Mesenchymal stem cell (in vitro differentiated cells and primary cell): Measurements from ENCODE around the gene TSPAN12.

Source experiments
- DNase-seq: peaks from one replicate; pipeline ENCODE4 v3.0.0-alpha.2; 2013
- H2AFZ ChIP-seq: one replicate; pipeline ENCODE4 v1.6.1; 2013; ENCODE audit warnings: low read depth, mild to moderate bottlenecking, control low read depth, inconsistent platforms, low read length, moderate library complexity
- H2AK5ac ChIP-seq: 2 replicates; pipeline ENCODE4 v1.6.1; 2013; ENCODE audit warnings: low read length, moderate library complexity, mild to moderate bottlenecking, inconsistent platforms; ENCODE audit not compliant: severe bottlenecking
- H2BK120ac ChIP-seq: one replicate; pipeline ENCODE4 v1.6.1; 2013; ENCODE audit warnings: low read depth, mild to moderate bottlenecking, inconsistent platforms, low read length, moderate library complexity
- H2BK12ac ChIP-seq, 2 experiments: one replicate each; pipeline ENCODE4 v1.6.1; 2013; ENCODE audit warnings: inconsistent platforms in 2 of 2, low read length in 2 of 2, mild to moderate bottlenecking in 2 of 2, moderate library complexity in 2 of 2, control low read depth in 1 of 2
- H2BK15ac ChIP-seq: one replicate; pipeline ENCODE4 v1.6.1; 2013; ENCODE audit warnings: mild to moderate bottlenecking, low read depth, inconsistent platforms; ENCODE audit not compliant: poor library complexity, severe bottlenecking
- H2BK5ac ChIP-seq: 2 replicates; pipeline ENCODE4 v1.6.1; 2013; ENCODE audit warnings: low read depth, mild to moderate bottlenecking, low read length, control low read depth, inconsistent platforms; ENCODE audit not compliant: poor library complexity, severe bottlenecking
- H3K14ac ChIP-seq, 2 experiments: one replicate each; pipeline ENCODE4 v1.6.1; 2013; ENCODE audit warnings: inconsistent platforms in 2 of 2, low read length in 2 of 2, control low read depth in 1 of 2, mild to moderate bottlenecking in 1 of 2, moderate library complexity in 1 of 2
- H3K18ac ChIP-seq, 2 experiments: one replicate each; pipeline ENCODE4 v1.6.1; 2013; ENCODE audit warnings: inconsistent platforms in 2 of 2, low read length in 2 of 2, control low read depth in 1 of 2, low read depth in 1 of 2, mild to moderate bottlenecking in 1 of 2
- H3K23ac ChIP-seq, 2 experiments: one replicate each; pipeline ENCODE4 v1.6.1; 2013; ENCODE audit warnings: inconsistent platforms in 2 of 2, low read length in 2 of 2, mild to moderate bottlenecking in 2 of 2, moderate library complexity in 2 of 2, control low read depth in 1 of 2
- H3K27ac ChIP-seq: 2 replicates; pipeline ENCODE4 v1.5.1; 2013; ENCODE audit warnings: mild to moderate bottlenecking, moderate library complexity, low read length, control low read depth, inconsistent platforms; ENCODE audit not compliant: poor library complexity, severe bottlenecking
- H3K27me3 ChIP-seq, 2 experiments: 2 replicates each; pipeline versions ENCODE4 v1.6.1 to v1.7.0; 2013; ENCODE audit warnings: low read length in 2 of 2, mild to moderate bottlenecking in 2 of 2, moderate library complexity in 2 of 2, control low read depth in 1 of 2, inconsistent platforms in 1 of 2; ENCODE audit not compliant: control insufficient read depth in 1 of 2, insufficient read depth in 1 of 2
- H3K36me3 ChIP-seq, 2 experiments: 2 replicates each; pipeline versions ENCODE4 v1.6.1 to v1.7.0; 2013; ENCODE audit warnings: low read length in 2 of 2, control low read depth in 1 of 2, inconsistent platforms in 1 of 2, low read depth in 1 of 2, mild to moderate bottlenecking in 1 of 2; ENCODE audit not compliant: insufficient read depth in 2 of 2, control insufficient read depth in 1 of 2
- H3K4ac ChIP-seq, 2 experiments: one replicate each; pipeline ENCODE4 v1.6.1; 2013; ENCODE audit warnings: inconsistent platforms in 2 of 2, low read length in 2 of 2, mild to moderate bottlenecking in 2 of 2, moderate library complexity in 2 of 2, control low read depth in 1 of 2, low read depth in 1 of 2
- H3K4me1 ChIP-seq: 2 replicates; pipeline ENCODE4 v1.6.1; 2013; ENCODE audit warnings: low read depth, low read length, control low read depth; ENCODE audit not compliant: control insufficient read depth, insufficient read depth
- H3K4me2 ChIP-seq: 2 replicates; pipeline ENCODE4 v1.6.1; 2013; ENCODE audit warnings: low read length, mild to moderate bottlenecking, inconsistent platforms; ENCODE audit not compliant: poor library complexity, severe bottlenecking
- H3K4me3 ChIP-seq, 2 experiments: 2 replicates each; pipeline versions ENCODE4 v1.5.1 to v1.7.0; 2013; ENCODE audit warnings: low read length in 2 of 2, mild to moderate bottlenecking in 2 of 2, control low read depth in 1 of 2, low read depth in 1 of 2; ENCODE audit not compliant: insufficient read depth in 1 of 2
- H3K79me1 ChIP-seq: replicated peaks from 2 replicates; pipeline ENCODE4 v1.6.1; 2013; ENCODE audit warnings: mild to moderate bottlenecking, control low read depth, low read length, inconsistent platforms; ENCODE audit not compliant: poor library complexity, severe bottlenecking
- H3K9ac ChIP-seq: 2 replicates; pipeline ENCODE4 v1.7.0; 2013; ENCODE audit warnings: mild to moderate bottlenecking, low read length, moderate library complexity
- H3K9me3 ChIP-seq: 2 replicates; pipeline ENCODE4 v1.7.0; 2013; ENCODE audit warnings: mild to moderate bottlenecking, low read length; ENCODE audit not compliant: control insufficient read depth
- H4K8ac ChIP-seq: one replicate; pipeline ENCODE4 v1.6.1; 2013; ENCODE audit warnings: inconsistent platforms, mild to moderate bottlenecking, low read length, moderate library complexity
- H4K91ac ChIP-seq: one replicate; pipeline ENCODE4 v1.6.1; 2013; ENCODE audit warnings: mild to moderate bottlenecking, low read length, inconsistent platforms
- WGBS: methylation state at CpG from one replicate; pipeline ENCODE4 v1.1.7; 2013; ENCODE audit warnings: mixed read lengths; 5-methylcytosine and 5-hydroxymethylcytosine counted together

Gene TSPAN12

GRCh38 chr7:120856621-120857352 is 1.2 kb downstream of the TSPAN12 start:
- Histone ChIP-seq H4K91ac (no peak overlapping the region), H3K27ac (no peak overlapping the region), H3K18ac (peak overlapping the region; percentile 34 to 76), H3K27me3 (no peaks in the 10 kb centered on the region), H3K4me1 (peaks cover 4% of the 10 kb centered on the region), H3K9me3 (no peaks in the 10 kb centered on the region), H2BK15ac (no peak overlapping the region), H3K4me2 (peak overlapping the region; percentile 53), H3K36me3 (no peaks in the 10 kb centered on the region), H2BK12ac (peak overlapping the region in 1 of 2 experiments; percentile 39), H3K14ac (no peak overlapping the region), H3K4ac (peak overlapping the region in 1 of 2 experiments; percentile 75), H4K8ac (no peak overlapping the region), H2BK5ac (no peak overlapping the region), H2AFZ (no peak overlapping the region), H3K79me1 (peaks cover 4% of the 10 kb centered on the region), H2AK5ac (no peak overlapping the region), H2BK120ac (no peak overlapping the region), H3K4me3 (peak overlapping the region; percentile 83 to 85), H3K23ac (no peak overlapping the region), H3K9ac (peak overlapping the region; percentile 26)
- 6% methylated on average over 29 of the region's 39 CpGs for WGBS
- DNase-seq, result peak; percentile 74

GRCh38 chr7:120856198-120856597 is 1.7 kb downstream of the TSPAN12 start:
- no peak overlapping the region for H2BK5ac ChIP-seq
- H2BK120ac ChIP-seq, result no peak overlapping the region
- H4K8ac ChIP-seq, result no peak overlapping the region
- no peak overlapping the region for H2BK12ac ChIP-seq
- H3K4me2 ChIP-seq, result peak overlapping the region; percentile 53
- no peaks in the 10 kb centered on the region for H3K9me3 ChIP-seq
- H2AFZ ChIP-seq, result no peak overlapping the region
- no peak overlapping the region for H4K91ac ChIP-seq
- no peak overlapping the region for H3K27ac ChIP-seq
- H2AK5ac ChIP-seq, result no peak overlapping the region
- peaks cover 4% of the 10 kb centered on the region for H3K4me1 ChIP-seq
- H3K79me1 ChIP-seq, result peaks cover 4% of the 10 kb centered on the region
- peak overlapping the region in 1 of 2 experiments; percentile 76 for H3K18ac ChIP-seq
- H3K4me3 ChIP-seq, result no peak overlapping the region
- H3K9ac ChIP-seq, result no peak overlapping the region
- WGBS, result 65% methylated on average over 3 of the region's 5 CpGs
- DNase-seq, result no peak
- H2BK15ac ChIP-seq, result no peak overlapping the region
- no peak overlapping the region for H3K4ac ChIP-seq
- H3K27me3 ChIP-seq, result no peaks in the 10 kb centered on the region
- H3K14ac ChIP-seq, result no peak overlapping the region
- no peaks in the 10 kb centered on the region for H3K36me3 ChIP-seq
- H3K23ac ChIP-seq, result no peak overlapping the region

GRCh38 chr7:120852700-120853099 is 5.2 kb downstream of the TSPAN12 start:
- Histone ChIP-seq H4K91ac (no peak overlapping the region), H3K23ac (no peak overlapping the region), H2BK120ac (no peak overlapping the region)

GRCh38 chr7:120843109-120843508 is 14.8 kb downstream of the TSPAN12 start:
- H3K9ac ChIP-seq, result no peak overlapping the region
- H2BK120ac ChIP-seq, result no peak overlapping the region
- no peak overlapping the region for H2AFZ ChIP-seq
- peak overlapping the region in 1 of 2 experiments; percentile 11 for H2BK12ac ChIP-seq
- no peak overlapping the region for H4K8ac ChIP-seq
- no peak overlapping the region for H2BK15ac ChIP-seq
- no peak overlapping the region for H2BK5ac ChIP-seq
- H3K27me3 ChIP-seq, result no peaks in the 10 kb centered on the region
- no peak overlapping the region for H3K14ac ChIP-seq
- no peaks in the 10 kb centered on the region for H3K9me3 ChIP-seq
- H3K4ac ChIP-seq, result no peak overlapping the region
- no peak for DNase-seq
- WGBS, result 38% methylated on average over 2 of the region's 2 CpGs
- H2AK5ac ChIP-seq, result no peak overlapping the region
- H4K91ac ChIP-seq, result no peak overlapping the region
- no peak overlapping the region for H3K18ac ChIP-seq
- H3K79me1 ChIP-seq, result no peaks in the 10 kb centered on the region
- H3K27ac ChIP-seq, result no peak overlapping the region
- peaks cover 0 to 3% of the 10 kb centered on the region in 2 experiments for H3K36me3 ChIP-seq
- no peak overlapping the region for H3K4me2 ChIP-seq
- no peak overlapping the region for H3K23ac ChIP-seq
- no peak overlapping the region for H3K4me3 ChIP-seq
- peaks cover 1% of the 10 kb centered on the region for H3K4me1 ChIP-seq

More at GRCh38 chr7:120852700-120853099, 5.2 kb downstream of the TSPAN12 start:
- no peak overlapping the region for H3K4ac ChIP-seq
- H3K36me3 ChIP-seq, result no peaks in the 10 kb centered on the region
- H3K4me1 ChIP-seq, result peaks cover 4% of the 10 kb centered on the region
- no peak overlapping the region for H3K4me3 ChIP-seq
- H3K27me3 ChIP-seq, result no peaks in the 10 kb centered on the region
- H3K27ac ChIP-seq, result no peak overlapping the region
- no peak overlapping the region for H2BK12ac ChIP-seq
- H2AK5ac ChIP-seq, result no peak overlapping the region
- peaks cover 5% of the 10 kb centered on the region for H3K79me1 ChIP-seq
- no peak overlapping the region for H4K8ac ChIP-seq
- H2BK15ac ChIP-seq, result no peak overlapping the region
- H3K4me2 ChIP-seq, result no peak overlapping the region
- no peak for DNase-seq
- H3K9ac ChIP-seq, result no peak overlapping the region
- H2BK5ac ChIP-seq, result no peak overlapping the region
- no peak overlapping the region for H3K18ac ChIP-seq
- no peak overlapping the region for H3K14ac ChIP-seq
- no peaks in the 10 kb centered on the region for H3K9me3 ChIP-seq
- H2AFZ ChIP-seq, result no peak overlapping the region
